ENCODE measurements around the gene ASIP.
A peak's percentile ranks its signal among the peaks of the same experiment; 100 is the strongest.

Gene ASIP

DNA sequence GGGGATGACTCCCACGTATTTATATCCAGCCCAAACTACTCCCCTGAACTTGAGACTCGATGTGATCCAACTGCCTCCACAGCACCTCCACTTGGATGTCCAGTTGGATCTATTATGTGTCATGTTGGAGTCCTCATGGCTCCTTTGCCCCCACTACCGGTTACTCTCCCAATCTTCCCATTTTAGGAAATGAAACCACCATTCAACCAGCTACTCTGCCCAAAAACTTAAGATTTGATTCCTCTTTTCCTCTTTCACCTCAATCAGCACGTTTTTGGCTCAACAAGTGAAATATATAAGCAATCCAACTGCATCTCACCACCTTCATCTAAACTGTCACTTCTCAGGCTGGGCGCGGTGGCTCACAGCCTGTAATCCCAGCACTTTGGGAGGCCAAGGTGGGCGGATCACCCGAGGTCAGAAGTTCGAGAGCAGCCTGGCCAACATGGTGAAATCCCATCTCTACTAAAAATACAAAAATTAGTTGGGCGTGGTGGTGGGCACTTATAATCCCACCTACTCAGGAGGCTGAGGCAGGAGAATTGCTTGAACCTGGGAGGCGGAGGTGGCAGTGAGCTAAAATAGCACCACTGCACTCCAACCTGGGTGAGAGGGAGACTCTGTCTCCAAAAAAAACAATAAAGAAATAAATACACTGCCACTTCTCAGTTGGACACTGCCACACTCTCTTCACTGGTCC lies 58.5 kb downstream of the ASIP start:
- no peak overlapping the region for H3K27ac ChIP-seq (ENCODE audit: low read depth, low read length)
- peaks cover 32% of the 10 kb centered on the region for H3K36me3 ChIP-seq (ENCODE audit: control insufficient read depth, insufficient read depth, low read length)
- H3K9me3 ChIP-seq (ENCODE audit: control insufficient read depth, insufficient read depth, low read depth, low read length), result no peaks in the 10 kb centered on the region
- no peak overlapping the region for H3K9ac ChIP-seq (ENCODE audit: low read length)
- H3K4me3 ChIP-seq (ENCODE audit: low read depth, low read length), result no peak overlapping the region
- H3K27me3 ChIP-seq (ENCODE audit: control insufficient read depth, insufficient read depth, low read length), result no peaks in the 10 kb centered on the region
- H3K4me1 ChIP-seq (ENCODE audit: control insufficient read depth, insufficient read depth, low read length), result peaks cover 18% of the 10 kb centered on the region

- no peaks in the 10 kb centered on the region for H3K9me3 ChIP-seq (ENCODE audit: control insufficient read depth, insufficient read depth, low read depth, low read length)
- H3K4me3 ChIP-seq (ENCODE audit: low read depth, low read length), result no peak overlapping the region
- peaks cover 26% of the 10 kb centered on the region for H3K36me3 ChIP-seq (ENCODE audit: control insufficient read depth, insufficient read depth, low read length)
- no peaks in the 10 kb centered on the region for H3K27me3 ChIP-seq (ENCODE audit: control insufficient read depth, insufficient read depth, low read length)
- H3K27ac ChIP-seq (ENCODE audit: low read depth, low read length), result no peak overlapping the region
- peaks cover 18% of the 10 kb centered on the region for H3K4me1 ChIP-seq (ENCODE audit: control insufficient read depth, insufficient read depth, low read length)
- H3K9ac ChIP-seq (ENCODE audit: low read length), result no peak overlapping the region
Observed at GRCh38 chr20:34300256-34300806, 59.1 kb downstream of the ASIP start.

GRCh38 chr20:34300809-34301586 lies 59.8 kb downstream of the ASIP start:
- Histone ChIP-seq H3K4me1 (ENCODE audit: control insufficient read depth, insufficient read depth, low read length) (peaks cover 18% of the 10 kb centered on the region), H3K9me3 (ENCODE audit: control insufficient read depth, insufficient read depth, low read depth, low read length) (no peaks in the 10 kb centered on the region), H3K36me3 (ENCODE audit: control insufficient read depth, insufficient read depth, low read length) (peaks cover 22% of the 10 kb centered on the region), H3K27ac (ENCODE audit: low read depth, low read length) (no peak overlapping the region), H3K4me3 (ENCODE audit: low read depth, low read length) (peak overlapping the region; percentile 75), H3K9ac (ENCODE audit: low read length) (no peak overlapping the region), H3K27me3 (ENCODE audit: control insufficient read depth, insufficient read depth, low read length) (no peaks in the 10 kb centered on the region)

DNA sequence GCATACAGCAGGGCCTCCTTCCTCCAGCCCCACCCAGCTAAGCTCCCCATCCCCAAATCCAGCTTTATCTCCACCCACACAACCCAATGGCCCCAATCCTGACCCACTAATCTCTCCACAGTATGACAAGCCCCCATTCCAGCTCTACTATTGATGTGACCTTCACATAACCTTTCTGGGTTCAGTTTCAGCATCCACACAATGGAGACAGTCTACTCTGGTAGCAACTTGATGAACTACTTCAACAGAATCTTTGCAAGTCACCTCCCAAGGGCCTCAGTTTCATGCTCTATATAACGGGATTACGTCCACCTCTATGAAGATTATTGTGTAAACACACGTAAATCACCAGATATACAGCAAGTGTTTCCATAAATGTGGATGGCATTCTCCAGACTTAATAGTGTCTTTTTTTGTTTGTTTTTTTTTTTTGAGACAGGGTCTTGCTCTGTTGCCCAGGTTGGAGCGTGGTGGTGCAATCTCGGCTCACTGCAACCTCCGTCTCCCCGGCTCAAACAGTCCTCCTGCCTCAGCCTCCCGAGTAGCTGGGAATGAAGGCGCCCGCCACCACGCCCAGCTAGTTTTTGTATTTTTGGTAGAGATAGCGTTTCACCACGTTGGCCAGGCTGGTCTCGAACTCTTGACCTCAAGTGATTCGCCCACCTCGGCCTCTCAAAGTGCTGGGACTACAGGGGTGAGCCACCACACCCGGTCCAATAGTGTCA lies 60.5 kb downstream of the ASIP start:
- peak overlapping the region; percentile 99 for H3K9ac ChIP-seq (ENCODE audit: low read length)
- H3K4me1 ChIP-seq (ENCODE audit: control insufficient read depth, insufficient read depth, low read length), result peaks cover 18% of the 10 kb centered on the region
- H3K27ac ChIP-seq (ENCODE audit: low read depth, low read length), result peak overlapping the region; percentile 95; the same call in 1 of the 2 replicates
- peaks cover 21% of the 10 kb centered on the region for H3K36me3 ChIP-seq (ENCODE audit: control insufficient read depth, insufficient read depth, low read length)
- no peaks in the 10 kb centered on the region for H3K9me3 ChIP-seq (ENCODE audit: control insufficient read depth, insufficient read depth, low read depth, low read length)
- H3K4me3 ChIP-seq (ENCODE audit: low read depth, low read length), result peak overlapping the region; percentile 75
- no peaks in the 10 kb centered on the region for H3K27me3 ChIP-seq (ENCODE audit: control insufficient read depth, insufficient read depth, low read length)

DNA sequence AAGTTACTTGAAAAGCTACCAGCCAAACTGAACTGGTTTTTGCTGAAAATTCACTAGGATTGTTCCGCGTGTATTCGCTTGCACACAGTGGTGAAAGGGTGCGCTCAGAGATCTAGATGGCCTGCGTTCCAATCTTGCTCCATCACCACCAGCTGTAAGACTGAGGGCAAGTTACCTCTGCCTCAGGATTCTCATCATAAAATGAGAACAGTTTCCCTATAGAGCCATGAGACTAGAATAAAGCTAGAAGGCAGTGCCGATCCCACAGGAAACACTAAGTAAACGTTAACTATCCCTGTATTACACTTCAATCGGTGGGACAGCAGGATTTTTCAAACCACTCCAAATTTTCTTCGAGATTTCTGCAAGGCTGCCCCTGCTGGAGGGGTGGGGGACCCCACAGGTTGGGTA lies 61.1 kb downstream of the ASIP start:
- Histone ChIP-seq H3K36me3 (ENCODE audit: control insufficient read depth, insufficient read depth, low read length) (peaks cover 18% of the 10 kb centered on the region), H3K4me1 (ENCODE audit: control insufficient read depth, insufficient read depth, low read length) (peaks cover 18% of the 10 kb centered on the region), H3K4me3 (ENCODE audit: low read depth, low read length) (peak overlapping the region; percentile 75), H3K27me3 (ENCODE audit: control insufficient read depth, insufficient read depth, low read length) (no peaks in the 10 kb centered on the region; the same call in 1 of the 2 replicates), H3K9me3 (ENCODE audit: control insufficient read depth, insufficient read depth, low read depth, low read length) (no peaks in the 10 kb centered on the region), H3K9ac (ENCODE audit: low read length) (peak overlapping the region; percentile 99), H3K27ac (ENCODE audit: low read depth, low read length) (peak overlapping the region; percentile 95)

- Histone ChIP-seq H3K9me3 (ENCODE audit: control insufficient read depth, insufficient read depth, low read depth, low read length) (no peaks in the 10 kb centered on the region), H3K4me3 (ENCODE audit: low read depth, low read length) (peak within 1 kb of the TSS; percentile 75), H3K27me3 (ENCODE audit: control insufficient read depth, insufficient read depth, low read length) (no peaks in the 10 kb centered on the region; the same call in 1 of the 2 replicates), H3K4me1 (ENCODE audit: control insufficient read depth, insufficient read depth, low read length) (peaks cover 18% of the 10 kb centered on the region), H3K27ac (ENCODE audit: low read depth, low read length) (peak within 1 kb of the TSS; percentile 95), H3K9ac (ENCODE audit: low read length) (peak within 1 kb of the TSS; percentile 99), H3K36me3 (ENCODE audit: control insufficient read depth, insufficient read depth, low read length) (peaks cover 14% of the 10 kb centered on the region)
Observed at GRCh38 chr20:34302723-34303533, 61.7 kb downstream of the ASIP start, which contains the start of gene AHCY. TSS of gene AHCY (minus strand) at chr20:34303355. CDS start at chr20:34303270, 85 bp downstream.

GRCh38 chr20:34305333-34306230 lies 64.4 kb downstream of the ASIP start:
- H3K27me3 ChIP-seq (ENCODE audit: control insufficient read depth, insufficient read depth, low read length), result peaks cover 10% of the 10 kb centered on the region; the same call in 1 of the 2 replicates
- no peak overlapping the region for H3K9ac ChIP-seq (ENCODE audit: low read length)
- H3K36me3 ChIP-seq (ENCODE audit: control insufficient read depth, insufficient read depth, low read length), result peaks cover 3% of the 10 kb centered on the region
- peaks cover 18% of the 10 kb centered on the region for H3K4me1 ChIP-seq (ENCODE audit: control insufficient read depth, insufficient read depth, low read length)
- no peak overlapping the region for H3K4me3 ChIP-seq (ENCODE audit: low read depth, low read length)
- H3K27ac ChIP-seq (ENCODE audit: low read depth, low read length), result no peak overlapping the region
- no peaks in the 10 kb centered on the region for H3K9me3 ChIP-seq (ENCODE audit: control insufficient read depth, insufficient read depth, low read depth, low read length)

DNA sequence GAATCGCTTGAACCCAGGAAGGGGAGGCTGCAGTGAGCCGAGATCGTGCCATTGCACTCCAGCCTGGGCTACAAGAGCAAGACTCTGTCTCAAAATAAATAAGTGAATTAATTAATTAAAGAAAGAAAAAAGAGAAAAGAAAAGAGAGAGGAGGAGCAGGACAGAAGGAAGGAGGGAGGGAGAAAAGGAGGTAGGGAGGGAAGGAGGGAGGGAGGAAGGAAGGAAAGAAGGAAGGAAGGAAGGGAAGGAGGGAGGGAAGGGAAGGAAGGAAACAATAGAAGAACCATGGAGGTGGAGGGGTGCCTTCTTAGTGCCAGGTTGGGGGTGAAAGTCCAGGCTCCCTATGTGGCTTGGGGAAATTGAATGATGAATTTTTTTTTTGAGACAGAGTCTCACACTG lies 68.5 kb downstream of the ASIP start:
- Histone ChIP-seq H3K4me3 (ENCODE audit: low read depth, low read length) (no peak overlapping the region), H3K27me3 (ENCODE audit: control insufficient read depth, insufficient read depth, low read length) (peaks cover 29% of the 10 kb centered on the region), H3K4me1 (ENCODE audit: control insufficient read depth, insufficient read depth, low read length) (peaks cover 7% of the 10 kb centered on the region; the same call in 1 of the 2 replicates), H3K9ac (ENCODE audit: low read length) (no peak overlapping the region), H3K27ac (ENCODE audit: low read depth, low read length) (no peak overlapping the region), H3K9me3 (ENCODE audit: control insufficient read depth, insufficient read depth, low read depth, low read length) (no peaks in the 10 kb centered on the region), H3K36me3 (ENCODE audit: control insufficient read depth, insufficient read depth, low read length) (no peaks in the 10 kb centered on the region)

DNA sequence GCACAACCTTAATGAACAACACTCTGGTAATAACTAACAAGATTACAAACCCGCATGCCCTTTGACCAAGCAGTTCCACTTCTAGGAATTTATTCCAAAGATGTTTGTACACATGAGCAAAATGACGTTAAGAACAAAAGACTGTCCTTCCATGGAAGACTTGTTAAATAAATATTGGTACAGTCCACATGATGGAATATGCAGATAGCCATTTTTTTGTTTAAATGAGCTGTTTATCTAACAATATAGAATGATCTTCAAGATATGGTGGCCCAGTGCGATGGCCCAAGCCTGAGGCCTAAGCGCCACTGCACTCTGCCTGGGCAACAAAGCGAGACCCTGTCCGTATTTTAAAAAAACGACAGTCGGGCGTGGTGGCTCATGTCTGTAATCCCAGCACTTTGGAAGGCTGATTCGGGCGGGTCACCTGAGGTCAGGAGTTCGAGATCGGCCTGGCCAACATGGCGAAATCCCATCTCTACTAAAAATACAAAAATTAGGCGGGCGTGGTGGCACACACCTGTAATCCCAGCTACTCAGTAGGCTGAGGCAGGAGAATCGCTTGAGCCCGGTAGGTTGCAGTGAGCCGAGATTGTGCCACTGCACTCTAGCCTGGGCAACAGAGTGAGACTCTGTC lies 69.4 kb downstream of the ASIP start:
- Histone ChIP-seq H3K4me3 (ENCODE audit: low read depth, low read length) (peak overlapping the region; percentile 55), H3K4me1 (ENCODE audit: control insufficient read depth, insufficient read depth, low read length) (peaks cover 7% of the 10 kb centered on the region; the same call in 1 of the 2 replicates)

More for the DNA sequence above, 69.4 kb downstream of the ASIP start:
- H3K27ac ChIP-seq (ENCODE audit: low read depth, low read length), result no peak overlapping the region
- H3K9me3 ChIP-seq (ENCODE audit: control insufficient read depth, insufficient read depth, low read depth, low read length), result no peaks in the 10 kb centered on the region
- peaks cover 29% of the 10 kb centered on the region for H3K27me3 ChIP-seq (ENCODE audit: control insufficient read depth, insufficient read depth, low read length)
- no peak overlapping the region for H3K9ac ChIP-seq (ENCODE audit: low read length)
- H3K36me3 ChIP-seq (ENCODE audit: control insufficient read depth, insufficient read depth, low read length), result no peaks in the 10 kb centered on the region

Measured in HUES6 (cell line).